A204.1 (cell line): ENCODE results near the gene CNKSR1.

Source experiments
- FAIRE-seq: peaks from 2 replicates; lab custom pipeline; 2012; peaks lifted over from hg19 to GRCh38; lab: Jason Lieb, UNC

The CNKSR1 gene

DNA sequence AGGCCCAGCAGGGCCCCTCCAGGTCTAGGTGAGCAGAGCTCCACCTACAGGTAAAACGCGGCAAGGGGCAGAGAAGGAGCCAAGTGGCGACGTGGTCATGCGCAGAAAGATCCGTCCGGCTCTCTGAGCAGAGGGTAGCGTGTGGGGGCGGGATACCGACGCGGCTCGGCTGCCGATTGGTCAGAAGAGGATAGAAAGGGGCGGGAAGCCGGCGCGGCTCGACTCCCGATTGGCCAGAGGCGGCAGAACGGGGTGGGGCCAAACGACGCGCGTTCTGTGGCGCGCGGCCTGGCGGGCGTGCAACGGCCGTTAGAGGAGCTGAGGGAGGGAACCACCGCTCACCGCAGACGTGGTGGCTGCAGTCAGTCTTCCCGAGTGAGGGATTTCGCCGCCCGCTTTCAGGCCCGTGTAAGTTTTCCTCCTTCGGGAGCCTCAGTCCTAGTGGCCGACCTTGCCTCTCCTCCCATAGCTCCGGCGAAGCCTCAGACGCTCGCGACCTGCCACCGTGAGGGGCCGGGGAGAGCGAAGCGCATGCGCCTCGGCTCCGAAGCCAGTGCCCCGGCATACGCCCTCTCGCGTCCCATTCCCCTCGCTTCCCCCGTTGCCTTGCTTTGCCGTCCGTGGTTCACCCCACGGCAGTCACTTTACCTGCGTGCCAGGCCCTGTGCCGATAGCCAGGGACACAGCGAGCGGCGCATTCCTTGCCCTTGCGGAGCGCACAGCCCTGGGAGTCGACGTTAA is 56.8 kb downstream of the CNKSR1 start, which contains the start of gene CEP85:
Gene CEP85 (plus strand): TSS at position 298 of the 741 bp plus-strand sequence. CDS start 5,584 bp downstream, outside the sequence.
- FAIRE-seq = peak; percentile 99

DNA sequence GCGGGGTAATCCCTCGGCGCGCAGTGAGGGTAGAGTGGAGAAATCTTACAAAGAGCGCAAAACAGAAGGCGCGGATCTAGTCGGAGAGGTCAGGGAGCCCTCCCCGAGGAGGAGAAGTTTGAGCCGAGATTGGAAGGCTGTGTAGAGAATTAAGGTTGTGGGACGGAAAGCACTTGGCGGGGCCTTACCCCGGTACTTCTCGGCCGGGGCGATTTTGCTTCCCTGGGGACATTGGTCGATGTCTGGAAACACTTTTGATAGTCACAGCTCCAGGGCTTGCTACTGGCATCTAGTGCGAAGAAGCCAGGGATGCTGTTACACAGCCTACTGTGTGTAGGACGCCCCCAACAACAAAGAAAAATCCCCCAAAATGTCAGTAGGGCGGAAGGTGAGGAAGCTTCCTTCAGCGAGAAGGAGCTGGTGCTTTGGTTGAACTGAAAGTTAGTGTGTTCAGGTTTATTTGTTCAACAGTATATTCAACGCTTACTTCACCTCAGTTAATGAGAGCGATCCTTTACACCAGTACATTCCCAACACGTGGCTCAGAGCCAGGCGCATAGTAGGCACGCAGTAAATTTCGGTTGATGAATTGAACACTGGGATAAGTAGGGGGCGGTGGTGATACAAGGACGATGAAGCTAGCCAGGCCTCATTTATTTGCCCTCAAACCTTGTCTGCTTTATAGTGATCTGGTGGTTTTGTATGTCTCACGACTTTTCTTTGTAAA is 57.5 kb downstream of the CNKSR1 start:
- FAIRE-seq = no peak

DNA sequence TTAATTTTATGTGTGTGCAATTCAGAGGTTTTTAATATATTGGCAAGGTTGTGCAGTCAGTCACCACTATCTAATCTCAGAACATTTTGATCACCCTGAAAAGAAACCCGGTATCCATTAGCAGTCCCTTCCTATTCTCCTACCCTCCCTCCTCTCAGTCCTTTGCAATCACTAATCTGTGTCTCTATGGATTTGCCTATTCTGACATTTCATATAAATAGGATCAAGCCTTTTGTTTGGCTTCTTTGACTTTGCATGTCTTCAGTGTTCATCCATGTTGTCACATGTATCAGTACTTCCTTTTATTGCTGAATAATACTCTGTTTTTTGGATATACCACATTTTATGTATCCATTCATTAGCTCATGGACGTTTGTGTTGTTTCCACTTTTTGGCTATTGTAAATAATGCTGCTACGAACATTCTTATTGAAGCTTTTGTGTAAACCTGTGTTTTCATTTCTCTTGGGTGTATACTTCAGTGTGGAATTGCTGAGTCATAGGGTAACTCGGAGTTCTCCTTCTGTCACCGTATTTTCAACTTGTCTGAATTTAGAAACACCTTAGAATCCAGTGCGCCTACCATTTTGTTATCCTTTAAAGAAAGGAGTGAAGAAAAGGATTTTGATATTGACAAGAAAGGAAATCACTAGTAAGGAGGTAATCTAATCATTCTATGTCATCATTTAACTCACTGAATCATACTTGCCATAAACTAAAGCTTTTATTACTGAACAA is 60.1 kb downstream of the CNKSR1 start:
- no peak for FAIRE-seq
